SK-N-SH (cell line): ENCODE results near the gene CCDC112.

Experiments used
- CHD2 ChIP-seq: fragments of 150-350 bp; IDR thresholded peaks from 2 replicates; pipeline ENCODE4 v1.6.1; 2018; ENCODE audit warnings: low read length; ENCODE audit not compliant: partially characterized antibody
- CTCF ChIP-seq: fragments of 200-600 bp; sonication (generic); IDR thresholded peaks from 2 replicates; pipeline ENCODE4 v1.6.1; 2017; ENCODE audit warnings: antibody characterized with exemption, mild to moderate bottlenecking, moderate library complexity
- EP300 ChIP-seq, 2 experiments: IDR thresholded peaks; 2 replicates each; pipeline versions ENCODE4 v1.4.0 to v1.6.1; 2012; ENCODE audit warnings: borderline replicate concordance in 1 of 2, low read depth in 1 of 2, low read length in 1 of 2
- GATA2 ChIP-seq: sonication (generic); formaldehyde crosslinking; IDR thresholded peaks from 2 replicates; pipeline ENCODE4 v1.5.0; 2020; ENCODE audit warnings: mild to moderate bottlenecking, missing genetic modification reagents
- IRF3 ChIP-seq: fragments of 150-350 bp; IDR thresholded peaks from 2 replicates; pipeline ENCODE4 v1.6.1; 2016; ENCODE audit warnings: mild to moderate bottlenecking, low read depth, low read length
- JUND ChIP-seq: IDR thresholded peaks from 2 replicates; pipeline ENCODE4 v1.4.0; 2012
- POLR2AphosphoS5 ChIP-seq: IDR thresholded peaks from 2 replicates; pipeline ENCODE4 v1.6.1; 2012; ENCODE audit warnings: low read depth, low read length
- RAD21 ChIP-seq: IDR thresholded peaks from 2 replicates; pipeline ENCODE4 v1.6.1; 2012; ENCODE audit warnings: mild to moderate bottlenecking, low read length
- RXRA ChIP-seq: IDR thresholded peaks from 2 replicates; pipeline ENCODE4 v1.4.0; 2012; ENCODE audit warnings: low read depth, mild to moderate bottlenecking, borderline replicate concordance
- SIN3A ChIP-seq: IDR thresholded peaks from 2 replicates; pipeline ENCODE4 v1.6.1; 2012; ENCODE audit warnings: low read depth, mild to moderate bottlenecking, low read length, moderate library complexity, borderline replicate concordance
- SMC3 ChIP-seq: IDR thresholded peaks from 2 replicates; pipeline ENCODE4 v1.6.1; 2012; ENCODE audit warnings: low read depth, low read length, improper control_type of control experiment
- YY1 ChIP-seq: IDR thresholded peaks from 2 replicates; pipeline ENCODE4 v1.4.0; 2012; ENCODE audit warnings: low read depth, mild to moderate bottlenecking
- TF ChIP-seq, protein P1 (sequence below): IDR thresholded peaks from 2 replicates; pipeline ENCODE4 v1.4.0; 2012; ENCODE audit warnings: low read depth, borderline replicate concordance

DNA sequence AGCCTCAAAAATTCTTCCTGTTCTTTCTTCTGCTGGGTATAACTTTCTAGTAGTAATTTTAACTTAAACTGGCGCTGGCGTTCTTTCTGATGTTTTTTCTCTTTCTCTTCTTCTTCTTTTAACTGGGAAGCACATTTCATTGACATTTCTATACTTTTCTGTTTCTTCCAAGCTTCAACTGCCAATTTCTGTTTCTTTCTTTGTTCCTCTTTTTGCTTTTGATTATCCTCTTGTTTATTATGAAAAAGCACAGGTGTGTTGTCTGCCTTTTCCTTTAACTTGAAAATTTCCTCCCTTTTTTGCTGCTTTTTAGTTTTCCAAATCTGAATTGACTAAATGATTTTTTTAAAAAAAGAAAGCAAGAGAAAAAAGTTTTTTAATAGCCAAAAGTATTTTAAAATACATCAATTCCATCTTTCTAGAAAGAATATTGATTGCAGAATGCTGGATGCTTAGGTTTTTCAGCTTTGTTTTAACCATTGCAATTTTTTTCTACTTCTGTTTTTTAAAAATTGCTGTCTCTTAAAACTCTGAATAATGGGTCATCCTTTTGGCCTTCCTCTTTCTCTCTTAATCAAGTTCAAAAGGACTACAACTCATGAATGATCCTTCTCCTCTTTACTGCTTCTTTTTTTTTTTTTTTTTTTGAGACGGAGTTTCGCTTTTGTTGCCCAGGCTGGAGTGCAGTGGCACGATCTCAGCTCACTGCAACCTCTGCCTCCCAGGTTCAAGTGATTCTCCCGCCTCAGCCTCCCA is 25.0 kb downstream of the CCDC112 start:
- TF ChIP-seq CTCF (no peak), GATA2 (CRISPR knock-in tag) (no peak), SMC3 (no peak), RXRA (no peak), EP300 (IDR thresholded peaks at IDR 0.05; ENCODE audit: borderline replicate concordance in 1 of 2, low read depth in 1 of 2, low read length in 1 of 2) (no peak), YY1 (no peak), POLR2AphosphoS5 (no peak), IRF3 (no peak), JUND (no peak), RAD21 (no peak), CHD2 (no peak), SIN3A (no peak)
- TF ChIP-seq, protein P1, sequence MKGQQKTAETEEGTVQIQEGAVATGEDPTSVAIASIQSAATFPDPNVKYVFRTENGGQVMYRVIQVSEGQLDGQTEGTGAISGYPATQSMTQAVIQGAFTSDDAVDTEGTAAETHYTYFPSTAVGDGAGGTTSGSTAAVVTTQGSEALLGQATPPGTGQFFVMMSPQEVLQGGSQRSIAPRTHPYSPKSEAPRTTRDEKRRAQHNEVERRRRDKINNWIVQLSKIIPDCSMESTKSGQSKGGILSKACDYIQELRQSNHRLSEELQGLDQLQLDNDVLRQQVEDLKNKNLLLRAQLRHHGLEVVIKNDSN, result no peak
